ENCODE results near the gene CPED1. TPM values are rescaled to one million over a fixed set of nuclear protein-coding genes. Genes with fewer than 3 reads are reported as not detected.

CPED1 gene
- total and polyA plus RNA-seq, 10 of the 15 experiments (the other 5 are each of a cell fraction or from before 2014, with no cell fraction given), result 0.01 to 0.77 (median 0.10) TPM; not detected in 1

- ChIA-PET POLR2A (no interaction called here), RAD21 (ENCODE audit: unreplicated experiment) (interaction anchor here (1.1 to 4.5 kb wide), 4 partner anchors 18 to 289 kb away, joined by 3 to 41 read pairs (median 6); partner anchors contain the start of gene CPED1), CTCF (interaction anchor here (0.6 to 5.8 kb wide), 25 partner anchors 8 to 1687 kb away, joined by 3 to 111 read pairs (median 4); partner anchors contain the start of gene CPED1), SMC1A (ENCODE audit: uncharacterized antibody, unreplicated experiment) (interaction anchor here (1.0 to 3.2 kb wide), 8 partner anchors 14 to 913 kb away, joined by 3 to 40 read pairs (median 4); partner anchors contain the start of gene CPED1)
- no peak overlapping the region for H2AFZ ChIP-seq (ENCODE audit: control insufficient read depth, low read depth, low read length)
- H3K9me3 ChIP-seq (replicated peaks; ENCODE audit: control insufficient read depth, insufficient read depth, low read length), result no peaks in the 10 kb centered on the region
- no peaks in the 10 kb centered on the region for H3K79me2 ChIP-seq (ENCODE audit: control insufficient read depth, insufficient read depth, low read length)
- H3K9ac ChIP-seq (ENCODE audit: control insufficient read depth, insufficient read depth, low read length), result no peak overlapping the region
- DNase-seq (ENCODE audit: low read depth, low spot score) (peak; percentile 5), FAIRE-seq (peak; percentile 35), ATAC-seq (peak; percentile 81)
- no peak overlapping the region for H3K4me3 ChIP-seq
- in situ Hi-C loops (cut with MboI) (loop anchor here (5.0 kb wide), 1 partner anchor 289 kb away; no protein-coding TSS in a partner anchor), intact Hi-C loops (cut with micrococcal nuclease; ENCODE audit: unreplicated experiment) (loop anchor here (1.0 to 5.0 kb wide), 3 partner anchors 94 to 289 kb away; no protein-coding TSS in a partner anchor)
- peak; percentile 22; the same call in 1 of the 2 replicates for TF ChIP-seq ZNF24 (IDR thresholded peaks at IDR 0.05)
- TF ChIP-seq CTCF (IDR thresholded peaks at IDR 0.05 in 2 of 3, conservative IDR thresholded peaks at IDR 0.05 in 1 of 3; ENCODE audit: control insufficient read depth in 2 of 3, extremely low read depth in 1 of 3, insufficient read depth in 1 of 3, low read depth in 3 of 3, low read length in 3 of 3), result peak; percentile 57 to 72 (median 57); a peak in 5 of 6 replicates
- 0 out of 2 replicates have a peak, but pooled peaks have one; percentile 18 for TF ChIP-seq CREM (IDR thresholded peaks at IDR 0.05; ENCODE audit: low read depth)
- no peak for TF ChIP-seq JUND (IDR thresholded peaks at IDR 0.05; ENCODE audit: low read depth, low read length)
- peak; percentile 61; the same call in 1 of the 2 replicates for TF ChIP-seq SMC3 (IDR thresholded peaks at IDR 0.05; ENCODE audit: borderline replicate concordance, low read length)
- no peak for TF ChIP-seq BCL11A (IDR thresholded peaks at IDR 0.05; ENCODE audit: low read depth, low read length)
- 0 out of 2 replicates have a peak, but pooled peaks have one; percentile 10 for TF ChIP-seq ATF2 (IDR thresholded peaks at IDR 0.05; ENCODE audit: low read length)
- TF ChIP-seq KAT2A (conservative IDR thresholded peaks at IDR 0.05; ENCODE audit: control insufficient read depth, low read depth, low read length), result no peak
- TF ChIP-seq RAD21 (IDR thresholded peaks at IDR 0.05; ENCODE audit: insufficient read depth, low read depth, low read length), result peak; percentile 77
- H4K20me1 ChIP-seq (ENCODE audit: control insufficient read depth, insufficient read depth), result no peaks in the 10 kb centered on the region
- H3K27me3 ChIP-seq (replicated peaks in 1 of 2; ENCODE audit: control insufficient read depth in 2 of 2, insufficient read depth in 2 of 2, low read length in 1 of 2), result peaks cover 0 to under 1% of the 10 kb centered on the region in 2 experiments; a peak in 2 of 4 replicates
- no peak overlapping the region for H3K4me2 ChIP-seq (ENCODE audit: control insufficient read depth, insufficient read depth)
- no peaks in the 10 kb centered on the region for H3K4me1 ChIP-seq (ENCODE audit: control insufficient read depth, insufficient read depth, low read length)
- WGBS (ENCODE audit: insufficient coverage, insufficient replicate concordance, low lambda C conversion rate, missing lambda C conversion rate), result 30% methylated on average over 3 of the region's 3 CpGs
- no peak overlapping the region for H3K27ac ChIP-seq (ENCODE audit: control insufficient read depth, insufficient read depth)
- BruUV-seq (replicated peaks), result no TSS peak
- no peaks in the 10 kb centered on the region for H3K36me3 ChIP-seq (ENCODE audit: control insufficient read depth in 2 of 2, insufficient read depth in 2 of 2, low read length in 1 of 2)
Observed at GRCh38 chr7:121081327-121081936, 92.9 kb downstream of the CPED1 start.
